Testis (tissue), 2 donors: Measurements from ENCODE around the gene CACNA2D1.

ENCODE experiments used
- POLR2A ChIP-seq: fragments of 450-650 bp; IDR thresholded peaks from one replicate; pipeline ENCODE4 v1.6.1; 2017; ENCODE audit warnings: antibody characterized with exemption, mild to moderate bottlenecking, moderate library complexity
- TF ChIP-seq, protein P1 (sequence below), 3 experiments: fragments of 450-650 bp in 2 of 3; fragments of 200-600 bp in 1 of 3; sonication (generic) in 1 of 3; IDR thresholded peaks; one replicate each; pipeline ENCODE4 v1.5.1; 2016 to 2019; ENCODE audit warnings: antibody characterized with exemption in 3 of 3, mild to moderate bottlenecking in 2 of 3, moderate library complexity in 1 of 3

- TF ChIP-seq, protein P1, sequence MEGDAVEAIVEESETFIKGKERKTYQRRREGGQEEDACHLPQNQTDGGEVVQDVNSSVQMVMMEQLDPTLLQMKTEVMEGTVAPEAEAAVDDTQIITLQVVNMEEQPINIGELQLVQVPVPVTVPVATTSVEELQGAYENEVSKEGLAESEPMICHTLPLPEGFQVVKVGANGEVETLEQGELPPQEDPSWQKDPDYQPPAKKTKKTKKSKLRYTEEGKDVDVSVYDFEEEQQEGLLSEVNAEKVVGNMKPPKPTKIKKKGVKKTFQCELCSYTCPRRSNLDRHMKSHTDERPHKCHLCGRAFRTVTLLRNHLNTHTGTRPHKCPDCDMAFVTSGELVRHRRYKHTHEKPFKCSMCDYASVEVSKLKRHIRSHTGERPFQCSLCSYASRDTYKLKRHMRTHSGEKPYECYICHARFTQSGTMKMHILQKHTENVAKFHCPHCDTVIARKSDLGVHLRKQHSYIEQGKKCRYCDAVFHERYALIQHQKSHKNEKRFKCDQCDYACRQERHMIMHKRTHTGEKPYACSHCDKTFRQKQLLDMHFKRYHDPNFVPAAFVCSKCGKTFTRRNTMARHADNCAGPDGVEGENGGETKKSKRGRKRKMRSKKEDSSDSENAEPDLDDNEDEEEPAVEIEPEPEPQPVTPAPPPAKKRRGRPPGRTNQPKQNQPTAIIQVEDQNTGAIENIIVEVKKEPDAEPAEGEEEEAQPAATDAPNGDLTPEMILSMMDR (IDR thresholded peaks at IDR 0.05), result no peak
- no peak for TF ChIP-seq POLR2A
Observed at GRCh38 chr7:82312646-82313045, 130.9 kb downstream of the CACNA2D1 start.
